ENCODE measurements around the gene KATNB1.

DNA sequence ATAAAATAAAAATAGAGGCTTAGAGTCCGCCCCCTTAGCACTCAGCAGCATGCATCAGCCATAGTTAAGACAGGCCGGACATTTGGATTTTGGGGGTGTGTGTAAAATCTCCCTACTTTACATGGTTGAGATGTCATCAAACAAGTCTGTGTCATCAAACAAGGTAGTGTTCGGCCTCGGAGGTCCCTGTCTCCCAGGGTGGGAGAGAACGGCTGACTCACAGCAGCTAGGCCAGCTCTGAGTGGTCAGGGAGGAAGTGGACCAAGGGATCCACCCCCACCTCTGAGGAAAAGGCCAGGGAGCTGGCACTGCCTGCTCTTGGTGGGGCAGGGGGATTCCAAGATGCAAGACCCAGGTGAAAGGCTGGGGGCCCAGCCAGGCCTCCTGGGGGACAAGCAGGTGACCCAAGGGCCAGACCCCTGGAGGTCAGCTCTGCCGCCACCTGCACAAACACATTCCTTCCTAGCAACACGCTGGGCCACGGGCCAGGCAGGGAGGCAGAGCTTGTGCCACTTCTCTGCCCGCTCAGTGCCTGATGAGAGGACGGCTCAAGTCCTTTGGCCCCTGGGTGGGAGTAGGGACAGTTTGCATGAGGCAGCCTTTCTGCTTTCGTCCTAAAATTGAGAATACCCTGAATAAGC is 38.2 kb downstream of the KATNB1 start:
- TF ChIP-seq, protein P1, sequence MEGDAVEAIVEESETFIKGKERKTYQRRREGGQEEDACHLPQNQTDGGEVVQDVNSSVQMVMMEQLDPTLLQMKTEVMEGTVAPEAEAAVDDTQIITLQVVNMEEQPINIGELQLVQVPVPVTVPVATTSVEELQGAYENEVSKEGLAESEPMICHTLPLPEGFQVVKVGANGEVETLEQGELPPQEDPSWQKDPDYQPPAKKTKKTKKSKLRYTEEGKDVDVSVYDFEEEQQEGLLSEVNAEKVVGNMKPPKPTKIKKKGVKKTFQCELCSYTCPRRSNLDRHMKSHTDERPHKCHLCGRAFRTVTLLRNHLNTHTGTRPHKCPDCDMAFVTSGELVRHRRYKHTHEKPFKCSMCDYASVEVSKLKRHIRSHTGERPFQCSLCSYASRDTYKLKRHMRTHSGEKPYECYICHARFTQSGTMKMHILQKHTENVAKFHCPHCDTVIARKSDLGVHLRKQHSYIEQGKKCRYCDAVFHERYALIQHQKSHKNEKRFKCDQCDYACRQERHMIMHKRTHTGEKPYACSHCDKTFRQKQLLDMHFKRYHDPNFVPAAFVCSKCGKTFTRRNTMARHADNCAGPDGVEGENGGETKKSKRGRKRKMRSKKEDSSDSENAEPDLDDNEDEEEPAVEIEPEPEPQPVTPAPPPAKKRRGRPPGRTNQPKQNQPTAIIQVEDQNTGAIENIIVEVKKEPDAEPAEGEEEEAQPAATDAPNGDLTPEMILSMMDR (IDR thresholded peaks at IDR 0.05): no peak
- no peak for TF ChIP-seq EZH2 (IDR thresholded peaks at IDR 0.05)

Data from neural progenitor cell (in vitro differentiated cells).